GM06990 (cell line): Measurements from ENCODE around the gene EPC1.
A peak's percentile ranks its signal among the peaks of the same experiment; 100 is the strongest.
"Not testable (repeated sequence)": the region's sequence is repeated elsewhere in the genome, so short reads cannot be mapped to it uniquely, and the experiment has no call there.

ENCODE experiments used
- DNase-seq: peaks from one replicate; pipeline ENCODE4 v3.0.0-alpha.2; 2011; ENCODE audit not compliant: insufficient read length; ENCODE audit errors: extremely low read depth
- H3K27me3 ChIP-seq: replicated peaks from 2 replicates; pipeline ENCODE4 v1.6.0; 2011; ENCODE audit warnings: low read length; ENCODE audit not compliant: control insufficient read depth, insufficient read depth
- H3K36me3 ChIP-seq: 2 replicates; pipeline ENCODE4 v1.5.1; 2011; ENCODE audit warnings: low read length; ENCODE audit not compliant: control insufficient read depth, insufficient read depth
- H3K4me3 ChIP-seq: replicated peaks from 2 replicates; pipeline ENCODE4 v1.5.1; 2011; ENCODE audit warnings: low read depth, mild to moderate bottlenecking, control low read depth, low read length
- CTCF ChIP-seq: IDR thresholded peaks from 2 replicates; pipeline ENCODE4 v1.5.1; 2011; ENCODE audit warnings: low read length, control low read depth, mild to moderate bottlenecking, inconsistent platforms; ENCODE audit not compliant: insufficient read depth, poor library complexity, severe bottlenecking

EPC1 gene, protein sequence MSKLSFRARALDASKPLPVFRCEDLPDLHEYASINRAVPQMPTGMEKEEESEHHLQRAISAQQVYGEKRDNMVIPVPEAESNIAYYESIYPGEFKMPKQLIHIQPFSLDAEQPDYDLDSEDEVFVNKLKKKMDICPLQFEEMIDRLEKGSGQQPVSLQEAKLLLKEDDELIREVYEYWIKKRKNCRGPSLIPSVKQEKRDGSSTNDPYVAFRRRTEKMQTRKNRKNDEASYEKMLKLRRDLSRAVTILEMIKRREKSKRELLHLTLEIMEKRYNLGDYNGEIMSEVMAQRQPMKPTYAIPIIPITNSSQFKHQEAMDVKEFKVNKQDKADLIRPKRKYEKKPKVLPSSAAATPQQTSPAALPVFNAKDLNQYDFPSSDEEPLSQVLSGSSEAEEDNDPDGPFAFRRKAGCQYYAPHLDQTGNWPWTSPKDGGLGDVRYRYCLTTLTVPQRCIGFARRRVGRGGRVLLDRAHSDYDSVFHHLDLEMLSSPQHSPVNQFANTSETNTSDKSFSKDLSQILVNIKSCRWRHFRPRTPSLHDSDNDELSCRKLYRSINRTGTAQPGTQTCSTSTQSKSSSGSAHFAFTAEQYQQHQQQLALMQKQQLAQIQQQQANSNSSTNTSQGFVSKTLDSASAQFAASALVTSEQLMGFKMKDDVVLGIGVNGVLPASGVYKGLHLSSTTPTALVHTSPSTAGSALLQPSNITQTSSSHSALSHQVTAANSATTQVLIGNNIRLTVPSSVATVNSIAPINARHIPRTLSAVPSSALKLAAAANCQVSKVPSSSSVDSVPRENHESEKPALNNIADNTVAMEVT

DNA sequence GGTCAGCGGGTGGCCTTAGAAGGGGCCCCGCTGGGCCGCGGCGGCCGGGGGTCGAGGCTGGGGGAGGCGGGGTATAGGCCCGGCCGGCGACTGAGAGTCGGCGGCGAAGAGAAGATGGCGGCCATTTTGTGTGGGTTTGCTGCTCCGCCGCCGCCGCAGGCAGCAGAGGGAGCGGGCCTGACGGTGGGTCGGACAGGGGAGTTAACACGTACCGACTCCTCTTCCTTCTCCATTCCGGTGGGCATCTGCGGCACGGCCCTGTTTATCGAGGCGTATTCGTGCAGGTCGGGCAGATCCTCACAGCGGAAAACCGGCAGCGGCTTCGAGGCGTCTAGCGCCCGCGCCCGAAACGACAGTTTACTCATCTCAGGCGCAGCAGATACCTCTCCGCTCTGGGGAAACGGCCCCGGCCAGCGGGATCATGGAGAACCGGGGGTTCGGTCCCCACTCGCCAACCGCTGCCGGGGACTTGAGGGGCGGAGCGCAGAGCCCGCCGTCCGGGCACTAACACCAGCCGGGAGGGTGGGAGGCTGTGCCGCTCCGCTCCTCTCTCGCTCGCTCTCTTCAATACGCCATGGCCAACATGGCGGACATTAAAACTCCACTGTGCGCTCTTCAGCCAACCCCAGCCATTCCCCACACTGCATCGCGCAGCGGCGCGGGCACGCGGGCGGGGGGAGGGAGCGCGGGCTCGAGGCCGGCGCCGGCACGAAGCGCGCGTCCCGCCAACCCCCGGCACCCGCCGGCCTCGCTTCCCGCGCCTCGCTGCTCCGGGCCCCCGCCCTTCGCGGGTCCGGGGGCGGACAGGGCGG, at the start of gene EPC1:
Gene EPC1 (minus strand): TSS at position 608 of the 812 bp plus-strand sequence. CDS start 243 bp downstream, at position 365.
- Histone ChIP-seq H3K27me3 (no peaks in the 10 kb centered on the region), H3K36me3 (no peaks in the 10 kb centered on the region), H3K4me3 (peak within 1 kb of the TSS; percentile 98)
- peak; percentile 93 for DNase-seq
- TF ChIP-seq CTCF, result no peak

- no peak for TF ChIP-seq CTCF
- Histone ChIP-seq H3K27me3 (no peaks in the 10 kb centered on the region), H3K4me3 (no peak overlapping the region)
These were observed 47.0 kb upstream of the EPC1 start for GRCh38 chr10:32393911-32394310.

GRCh38 chr10:32392284-32392683, 45.3 kb upstream of the EPC1 start:
- not testable (repeated sequence) for H3K36me3 ChIP-seq, H3K4me3 ChIP-seq, DNase-seq, H3K27me3 ChIP-seq

More at GRCh38 chr10:32393911-32394310, 47.0 kb upstream of the EPC1 start:
- H3K36me3 ChIP-seq, result no peaks in the 10 kb centered on the region
- no peak for DNase-seq

DNA sequence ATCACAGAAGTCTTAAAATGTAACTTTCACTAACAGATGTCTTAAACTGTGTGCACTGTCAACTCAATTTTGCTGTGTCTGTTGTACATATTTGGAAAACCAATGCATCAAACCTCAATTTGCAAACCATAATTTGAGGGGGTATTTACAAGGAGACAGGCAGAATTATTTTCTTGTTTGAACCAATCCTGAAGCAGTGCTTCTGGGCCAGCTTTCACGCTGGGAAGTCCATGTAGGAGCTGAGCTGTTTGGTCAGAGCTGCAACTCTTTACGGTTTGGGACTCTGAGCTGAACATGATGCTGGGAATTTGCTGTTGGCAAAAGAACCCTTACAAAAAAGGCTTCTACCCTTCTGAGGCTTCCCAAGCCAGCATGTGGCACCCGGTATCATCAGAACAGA, 43.2 kb upstream of the EPC1 start:
- H3K27me3 ChIP-seq, result no peaks in the 10 kb centered on the region
- no peaks in the 10 kb centered on the region for H3K36me3 ChIP-seq
- no peak for TF ChIP-seq CTCF
- H3K4me3 ChIP-seq, result no peak overlapping the region
- no peak for DNase-seq

GRCh38 chr10:32388258-32389027, 41.5 kb upstream of the EPC1 start:
- H3K36me3 ChIP-seq, result no peaks in the 10 kb centered on the region
- no peaks in the 10 kb centered on the region for H3K27me3 ChIP-seq
- no peak for TF ChIP-seq CTCF
- no peak overlapping the region for H3K4me3 ChIP-seq
- no peak for DNase-seq
